ENCODE data around the gene SERPINC1.
"Not testable (repeated sequence)": the region's sequence is repeated elsewhere in the genome, so short reads cannot be mapped to it uniquely, and the experiment has no call there.

Gene SERPINC1

DNA sequence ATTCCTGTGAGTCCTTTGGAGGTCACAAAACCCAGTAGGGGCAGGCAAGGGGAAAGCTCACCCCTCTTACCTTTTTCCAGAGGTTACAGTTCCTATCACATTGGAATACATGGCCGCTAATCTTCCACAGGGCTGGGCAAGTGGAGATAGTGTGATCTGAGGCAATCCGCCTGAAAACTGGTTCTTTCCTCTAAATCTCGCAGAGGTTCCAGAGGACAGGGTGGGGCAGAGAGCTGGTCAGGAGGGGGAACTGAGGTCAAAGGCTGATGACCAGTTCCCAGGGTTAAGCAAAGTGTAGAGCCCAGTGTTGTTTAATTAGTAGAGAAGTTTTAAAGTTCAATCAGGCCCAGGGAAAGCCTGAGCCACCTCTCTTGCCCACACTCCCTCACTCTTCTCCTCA, at the start of gene SERPINC1:
Gene SERPINC1 (minus strand): TSS at position 179 of the 400 bp plus-strand sequence. CDS start 68 bp downstream, at position 111.
- DNase-seq, result no peak

DNA sequence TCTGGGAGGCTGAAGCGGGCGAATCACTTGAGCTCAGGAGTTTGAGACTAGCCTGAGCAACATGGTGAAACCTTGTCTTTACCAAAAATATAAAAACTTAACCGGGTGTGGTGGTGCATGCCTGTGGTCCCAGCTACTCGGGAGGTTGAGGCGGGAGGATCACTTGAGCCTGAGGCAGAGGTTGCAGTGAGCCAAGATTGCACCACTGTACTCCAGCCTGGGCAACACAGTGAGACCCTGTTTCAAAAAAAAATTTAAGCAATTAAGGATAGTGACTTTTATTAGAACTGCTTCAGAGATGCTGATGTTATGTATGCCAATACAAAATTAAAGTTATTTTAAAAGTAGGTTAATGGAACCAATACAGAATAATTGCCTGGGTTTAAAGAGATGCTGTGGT, 48.8 kb upstream of the SERPINC1 start:
- DNase-seq, result not testable (repeated sequence)

DNA sequence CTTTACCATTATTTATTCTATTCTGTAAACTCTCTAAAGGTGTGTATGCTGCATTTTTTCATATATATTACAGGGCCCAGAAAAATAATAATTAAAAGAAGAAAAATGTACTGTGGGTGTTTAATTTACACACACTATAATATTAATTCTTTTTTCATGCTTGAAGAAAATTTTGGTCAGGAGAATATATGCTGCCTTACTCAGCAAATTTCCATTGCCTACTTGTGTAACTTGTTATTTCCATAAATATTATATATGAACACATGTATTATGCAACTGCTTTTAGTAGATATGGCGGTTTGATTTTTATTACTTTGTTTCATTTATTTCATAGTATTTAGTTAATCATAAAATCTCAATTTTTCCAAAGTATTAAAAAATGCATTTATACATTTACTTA, 46.4 kb upstream of the SERPINC1 start:
- DNase-seq, result no peak

DNA sequence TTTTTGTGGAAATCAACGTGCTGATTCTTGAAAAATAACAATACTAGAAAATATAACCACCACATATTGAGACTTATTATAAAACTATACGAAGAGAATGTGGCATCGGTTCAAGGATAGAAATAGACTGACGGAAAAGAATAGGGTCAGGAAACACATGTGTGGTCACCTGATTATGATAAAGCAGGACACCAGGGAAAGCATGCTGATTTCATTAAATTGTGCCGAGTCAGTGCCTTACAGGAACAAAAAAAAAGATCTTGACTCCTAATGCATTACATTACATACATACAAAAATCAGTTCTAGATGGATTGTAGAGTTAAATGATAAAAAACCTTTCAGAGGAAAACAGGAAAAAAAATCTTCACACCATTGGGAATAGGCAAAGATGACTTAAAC, 43.5 kb upstream of the SERPINC1 start:
- no peak for DNase-seq

DNA sequence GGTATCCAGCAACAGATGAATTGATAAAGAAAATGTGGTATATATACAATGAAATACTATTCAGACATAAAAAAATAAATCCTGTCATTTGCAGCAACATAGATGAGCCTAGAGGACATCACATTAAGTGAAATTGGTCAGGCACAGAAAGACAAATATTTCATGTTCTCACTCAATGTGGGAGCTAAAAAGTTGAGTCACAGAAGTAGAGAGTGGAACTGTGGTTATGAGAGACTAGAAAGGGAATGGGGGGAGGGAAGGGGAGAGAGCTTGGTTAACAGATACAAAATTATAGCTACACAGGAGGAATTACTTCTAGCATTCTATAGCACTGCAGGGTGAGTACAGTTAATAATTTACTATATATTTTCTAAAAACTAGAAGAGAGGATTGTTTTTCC, 37.1 kb upstream of the SERPINC1 start:
- DNase-seq, result no peak

DNA sequence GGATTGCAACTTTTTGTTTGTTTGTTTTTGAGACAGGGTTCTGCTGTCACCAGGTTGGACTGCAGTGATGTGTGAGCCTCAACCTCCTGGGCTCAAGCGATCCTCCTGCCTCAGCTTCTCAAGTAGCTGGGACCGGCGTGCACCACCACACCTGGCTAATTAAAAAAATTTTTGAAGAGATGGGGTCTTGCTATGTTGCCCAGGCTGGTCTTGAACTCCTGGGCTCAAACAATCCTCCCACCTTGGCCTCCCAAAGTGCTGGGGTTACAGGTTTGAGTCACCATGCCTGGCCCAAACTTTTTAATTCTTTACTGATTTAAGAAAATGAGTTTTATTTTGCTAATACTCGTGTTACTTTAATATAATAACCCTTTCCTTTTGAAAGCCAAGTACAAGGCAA, 31.5 kb upstream of the SERPINC1 start:
- DNase-seq, result no peak

DNA sequence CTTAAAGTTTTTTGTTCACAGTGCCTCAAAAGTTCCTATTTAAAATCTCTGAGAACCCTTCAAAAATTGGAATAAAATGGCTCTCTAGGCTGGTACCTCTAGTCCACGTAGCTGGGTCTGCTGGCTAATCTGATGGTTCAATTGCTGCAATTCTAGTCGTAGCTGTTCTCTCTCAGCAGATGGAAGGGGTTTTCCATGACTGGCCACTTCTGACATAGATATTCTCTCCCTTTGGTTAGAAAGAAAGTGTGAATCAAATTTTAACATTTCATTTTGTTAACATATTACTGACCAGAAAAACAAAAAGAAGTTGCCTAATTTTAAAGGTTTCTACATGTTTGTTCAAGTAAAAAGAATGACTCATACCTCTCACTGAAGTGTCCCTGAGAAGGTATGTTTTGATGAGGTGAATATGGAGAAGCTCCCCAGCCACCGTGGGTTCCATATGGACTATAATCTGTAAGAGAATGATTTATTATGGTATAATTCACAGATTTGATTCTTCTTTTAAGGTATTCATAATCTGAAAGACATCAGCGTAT, 29.3 kb upstream of the SERPINC1 start:
- DNase-seq, result no peak

DNA sequence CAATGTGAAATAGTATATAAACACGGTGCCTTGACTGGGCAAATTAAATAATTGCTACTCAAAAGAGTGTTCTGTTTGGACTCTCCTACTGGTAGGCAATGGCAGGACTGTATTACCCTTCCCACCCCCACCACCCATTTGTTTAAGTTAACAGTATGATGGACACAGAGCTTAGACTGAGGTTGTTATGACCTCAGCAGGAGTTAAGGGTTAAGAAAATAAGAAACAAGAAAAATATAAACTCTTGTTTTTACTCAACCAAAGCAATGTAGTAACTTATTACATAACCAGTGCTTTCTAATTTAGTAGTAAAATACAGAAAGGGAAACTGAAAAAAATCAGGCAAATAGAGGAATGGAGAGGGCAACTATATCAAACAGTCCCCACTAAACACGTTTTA, 19.9 kb upstream of the SERPINC1 start:
- no peak for DNase-seq

DNA sequence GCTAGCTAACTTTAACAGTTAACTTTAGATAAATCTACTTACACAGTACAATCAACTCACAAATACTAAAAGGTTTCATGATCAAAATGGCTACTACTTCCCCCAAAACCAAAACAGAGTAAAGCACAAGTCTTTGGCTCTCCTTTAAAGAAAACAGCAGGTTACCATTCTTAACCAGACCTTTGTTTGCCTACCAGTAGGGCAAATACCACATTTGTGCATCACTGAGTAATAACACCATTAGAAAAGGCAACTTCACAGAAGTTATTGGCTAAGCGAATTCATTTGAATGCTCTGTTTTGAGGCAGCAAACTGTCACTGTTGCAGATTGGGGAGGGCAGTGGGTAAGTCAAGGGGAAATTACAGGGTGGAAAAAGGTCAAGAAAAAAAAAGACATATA, 17.3 kb upstream of the SERPINC1 start:
- no peak for DNase-seq

DNA sequence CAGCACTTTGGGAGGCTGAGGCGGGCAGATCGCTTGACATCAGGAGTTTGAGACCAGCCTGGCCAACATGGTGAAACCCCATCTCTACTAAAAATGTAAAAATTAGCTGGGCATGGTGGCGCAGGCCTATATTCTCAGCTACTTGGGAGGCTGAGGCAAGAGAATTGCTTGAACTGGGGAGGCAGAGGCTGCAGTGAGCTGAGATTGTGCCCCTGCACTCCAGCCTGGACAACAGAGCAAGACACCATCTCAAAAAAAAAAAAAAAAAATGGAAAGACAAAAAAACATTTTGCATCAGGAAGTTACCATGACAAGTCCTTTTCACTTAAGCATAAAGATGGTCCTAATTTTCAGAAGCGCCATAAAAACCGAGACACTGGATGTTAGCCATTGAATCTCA, 13.4 kb upstream of the SERPINC1 start:
- not testable (repeated sequence) for DNase-seq

DNA sequence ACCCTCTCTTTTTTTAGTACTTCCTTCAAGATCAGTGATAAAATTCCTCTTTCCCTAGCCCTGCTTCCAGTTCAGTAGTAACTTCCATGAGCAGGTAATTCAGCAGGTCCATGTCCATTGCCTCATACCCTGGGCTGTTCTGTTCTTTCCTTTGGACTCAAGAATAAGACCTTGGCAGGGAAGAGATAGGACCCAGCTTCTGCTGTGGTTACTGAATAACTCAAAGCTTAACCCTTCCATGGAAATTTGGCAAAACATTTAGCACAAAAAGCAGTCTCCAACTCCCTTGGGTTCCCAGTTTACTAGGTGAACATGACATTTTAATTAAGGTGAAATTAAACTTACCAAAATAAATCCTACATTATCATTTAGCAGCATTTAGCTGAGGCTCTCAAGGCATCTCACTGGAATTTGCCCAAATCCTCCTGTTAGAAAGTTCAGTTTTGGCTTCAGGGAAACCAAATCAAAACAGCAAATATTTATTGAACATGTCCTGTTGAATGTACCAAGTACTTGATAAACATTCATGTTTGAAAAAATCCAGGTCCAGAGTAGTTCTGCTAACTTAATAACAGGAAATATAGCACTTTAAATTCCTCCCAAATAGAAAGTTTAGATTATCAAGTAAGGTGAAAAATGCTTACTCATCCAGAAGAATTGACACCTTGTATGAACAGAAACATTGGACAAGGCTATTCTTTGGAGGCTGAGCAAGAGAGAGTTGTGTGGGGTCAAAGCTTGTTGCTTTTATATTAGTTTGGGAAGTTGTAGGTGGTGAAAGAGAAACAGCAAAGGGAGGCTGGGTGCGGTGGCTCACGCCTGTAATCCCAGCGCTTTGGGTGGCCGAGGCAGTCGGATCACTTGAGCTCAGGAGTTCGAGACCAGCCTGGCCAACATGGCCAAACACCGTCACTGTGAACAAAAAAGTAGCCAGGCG, 8.4 kb upstream of the SERPINC1 start:
- DNase-seq, result no peak

DNA sequence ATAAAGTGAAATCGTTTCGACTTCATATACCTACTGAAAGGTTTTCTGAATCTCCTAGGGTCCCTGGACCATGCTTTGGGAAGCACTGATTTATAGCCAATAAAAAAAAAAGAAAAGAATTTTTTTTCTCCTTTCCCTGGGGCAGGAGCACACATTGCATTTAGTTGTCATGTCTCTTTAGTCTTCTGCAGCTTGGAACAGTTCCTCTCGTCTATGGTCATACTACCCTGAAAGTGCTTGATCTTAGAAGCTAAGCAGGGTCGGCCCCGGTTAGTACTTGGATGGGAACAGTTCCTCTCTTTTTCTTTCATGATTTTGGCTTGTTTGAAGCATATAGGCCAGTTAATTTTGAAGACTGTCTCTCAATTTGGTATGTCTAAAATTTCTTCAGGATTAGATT, 3.7 kb upstream of the SERPINC1 start:
- no peak for DNase-seq

DNA sequence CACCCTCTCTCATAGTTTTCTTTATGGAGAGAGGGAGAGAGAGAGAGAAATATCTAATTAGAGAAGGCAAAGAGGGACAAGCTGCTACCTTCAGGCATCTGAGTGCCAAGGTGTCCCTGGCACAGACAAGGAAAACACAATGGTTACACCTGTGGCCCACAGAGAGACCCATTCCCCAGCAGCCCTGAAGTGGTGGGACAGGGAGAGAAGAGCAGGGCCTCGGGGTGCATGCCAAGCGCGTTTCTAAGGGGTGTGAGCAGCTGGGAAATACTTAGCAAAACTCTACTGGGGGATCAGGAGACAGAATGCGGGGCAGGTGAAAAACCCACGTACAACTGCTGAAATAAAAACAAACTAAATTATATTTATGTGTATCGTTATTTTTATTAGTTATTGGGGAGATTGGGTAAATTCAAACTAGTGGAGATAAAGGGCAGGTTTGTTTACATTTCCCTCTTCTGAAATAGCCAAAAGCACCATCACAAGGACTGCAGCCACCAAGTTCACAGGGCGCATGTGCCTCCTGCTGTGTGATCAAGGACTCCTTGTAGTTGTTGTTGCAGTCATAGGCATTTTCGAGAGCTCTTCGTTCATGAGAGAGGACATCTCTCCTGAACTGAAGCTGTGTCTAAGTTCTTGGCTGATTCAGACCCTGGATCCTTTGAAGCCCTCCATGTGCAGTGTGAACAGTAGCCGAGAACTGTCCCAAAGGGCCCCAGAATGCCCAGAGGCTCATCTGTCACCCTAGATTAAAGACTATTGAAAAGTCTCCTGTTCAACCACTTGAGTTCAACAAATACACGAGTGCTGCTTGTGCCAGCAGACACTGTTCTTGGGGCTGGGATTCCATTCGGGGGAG, 737 bp upstream of the SERPINC1 start:
- no peak for DNase-seq

DNA sequence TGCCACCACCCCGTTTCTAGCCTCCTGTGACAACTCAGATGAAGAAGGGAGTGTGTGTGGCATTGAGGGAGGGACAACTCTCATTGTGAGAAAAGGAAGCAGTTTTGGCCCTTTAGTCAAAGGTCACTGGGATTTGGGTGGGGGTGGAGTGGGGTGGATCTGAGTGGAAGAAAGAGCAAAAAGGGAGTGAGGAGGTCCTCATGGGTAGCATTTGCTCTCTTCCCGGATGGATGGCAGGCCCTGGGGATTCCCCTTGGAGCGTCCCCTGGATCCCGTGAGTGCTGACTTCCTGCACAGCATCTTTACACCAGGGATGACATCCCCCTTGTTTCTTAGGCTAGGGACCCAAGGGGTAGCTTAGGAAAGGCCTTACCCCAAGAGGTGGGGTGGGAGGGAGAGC, 460 bp downstream of the SERPINC1 start:
- no peak for DNase-seq

DNA sequence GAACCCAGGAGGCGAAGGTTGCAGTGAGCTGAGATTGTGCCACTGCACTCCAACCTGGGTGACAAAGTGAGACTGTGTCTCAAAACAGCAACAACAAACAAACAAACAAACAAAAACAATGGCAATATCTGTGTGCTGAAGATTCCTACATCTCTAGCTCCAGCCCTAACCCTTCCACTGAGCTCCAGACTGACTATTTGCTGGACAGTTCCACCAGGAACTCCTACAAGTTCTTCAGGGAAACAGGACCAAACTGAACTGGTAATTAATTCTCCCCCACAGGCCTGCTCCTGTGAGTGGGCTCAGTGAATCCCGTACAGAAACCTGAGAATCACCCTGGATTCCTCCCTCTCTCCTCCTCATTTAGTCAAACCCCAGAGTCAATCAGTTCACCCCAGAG, 1.5 kb downstream of the SERPINC1 start:
- no peak for DNase-seq

DNA sequence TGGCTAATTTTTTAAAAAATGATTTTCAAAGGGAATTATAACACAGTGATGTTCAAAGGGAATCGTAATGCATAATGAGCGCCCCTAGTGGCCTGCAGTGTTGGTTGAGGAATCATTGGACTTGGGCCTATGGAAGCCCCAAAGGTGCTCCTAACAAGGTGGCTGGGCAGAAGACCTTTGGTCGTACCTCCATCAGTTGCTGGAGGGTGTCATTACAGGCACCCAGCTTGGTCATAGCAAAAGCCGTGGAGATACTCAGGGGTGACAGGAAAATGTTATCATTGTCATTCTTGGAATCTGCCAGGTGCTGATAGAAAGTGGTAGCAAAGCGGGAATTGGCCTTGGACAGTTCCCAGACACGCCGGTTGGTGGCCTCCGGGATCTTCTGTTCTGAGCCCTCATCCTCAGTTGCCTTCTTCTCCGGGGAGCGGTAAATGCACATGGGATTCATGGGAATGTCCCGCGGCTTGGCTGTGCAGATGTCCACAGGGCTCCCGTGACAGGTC, 2.7 kb downstream of the SERPINC1 start:
- DNase-seq, result peak; percentile 42

DNA sequence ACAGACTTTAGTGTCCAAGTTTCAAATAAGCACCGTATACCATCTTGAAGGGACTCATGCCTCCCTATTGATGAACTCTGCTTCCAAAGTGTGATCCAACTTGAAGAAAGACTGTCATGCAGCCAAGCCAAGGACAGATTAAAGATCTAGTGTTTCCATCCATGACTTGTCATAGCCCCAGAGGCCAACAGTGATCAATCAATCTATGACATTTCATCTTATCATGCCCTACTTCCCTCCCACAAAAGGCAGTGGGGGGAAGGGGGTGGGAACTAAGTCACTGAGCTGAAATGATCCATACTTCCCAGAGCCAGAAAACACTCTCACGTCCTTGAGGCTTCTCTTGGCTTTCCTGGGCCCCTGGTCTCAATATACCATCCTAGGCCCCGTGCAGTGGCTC, 4.0 kb downstream of the SERPINC1 start:
- DNase-seq, result no peak

DNA sequence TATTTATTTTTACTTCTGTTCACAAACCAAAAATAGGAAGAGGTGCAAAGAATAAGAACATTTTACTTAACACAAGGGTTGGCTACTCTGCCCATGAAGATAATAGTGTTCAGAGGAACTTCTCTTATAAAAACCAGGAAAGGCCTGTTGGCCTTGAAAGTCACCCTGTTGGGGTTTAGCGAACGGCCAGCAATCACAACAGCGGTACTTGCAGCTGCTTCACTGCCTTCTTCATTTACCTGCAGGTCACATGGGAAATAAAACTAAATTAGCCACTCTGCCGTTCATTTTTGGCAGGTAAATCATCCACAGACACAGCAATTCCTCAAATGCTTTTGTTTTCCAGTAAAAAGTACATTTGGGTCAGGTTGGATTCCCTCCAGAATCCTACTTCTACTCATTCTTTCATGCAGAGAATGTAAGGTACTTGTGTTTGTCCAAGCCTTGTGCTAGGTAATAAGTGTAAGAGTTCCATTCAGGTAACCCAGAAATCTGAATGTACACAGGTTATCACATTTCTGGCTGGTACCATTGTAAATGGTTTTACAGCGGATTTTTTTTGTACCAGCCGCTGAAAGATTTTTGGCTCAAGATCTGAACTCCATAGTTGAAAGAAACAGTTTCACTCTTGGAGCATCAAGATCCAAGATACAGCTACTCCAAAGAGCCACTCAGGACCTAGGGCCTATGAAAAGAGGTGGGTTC, 13.1 kb downstream of the SERPINC1 start:
- DNase-seq, result no peak

DNA sequence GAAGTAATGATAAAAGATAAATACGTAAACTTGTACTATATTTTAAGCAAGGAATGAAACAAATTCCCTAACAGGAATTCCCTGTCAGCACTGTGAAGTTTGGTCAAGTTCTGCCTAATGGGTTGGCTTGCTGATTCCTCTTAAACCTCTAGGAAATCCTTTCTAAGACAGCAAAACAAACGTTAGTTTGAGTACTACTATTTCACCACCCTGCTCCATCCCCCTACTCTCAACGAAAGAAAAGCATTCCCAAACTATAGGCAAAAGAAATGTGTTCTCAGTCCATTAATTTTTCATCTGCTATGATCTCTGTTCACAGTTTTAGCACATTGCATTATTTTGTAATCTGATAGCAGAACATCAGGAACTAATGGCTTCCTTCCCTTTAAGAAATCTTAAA, 16.1 kb downstream of the SERPINC1 start:
- DNase-seq, result no peak

DNA sequence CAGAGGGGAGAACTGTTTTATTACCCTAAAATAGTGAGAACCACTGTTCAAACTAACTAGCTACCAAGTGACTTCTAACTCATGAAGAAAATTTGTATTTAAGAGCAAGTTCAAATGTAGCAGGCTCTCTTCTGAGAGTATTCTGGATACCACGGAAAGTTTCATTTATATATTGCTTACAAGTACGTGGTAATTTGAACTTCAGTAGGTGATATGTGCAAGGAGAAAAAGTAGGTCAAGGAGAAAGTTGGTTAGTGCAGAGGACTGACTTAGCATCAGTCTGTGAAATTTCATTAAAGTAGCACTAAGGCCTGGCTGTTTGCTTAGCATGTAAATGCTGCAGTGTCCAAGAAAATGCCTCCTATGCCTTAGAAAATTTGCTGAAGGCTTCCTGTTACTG, 16.7 kb downstream of the SERPINC1 start:
- DNase-seq, result no peak

DNA sequence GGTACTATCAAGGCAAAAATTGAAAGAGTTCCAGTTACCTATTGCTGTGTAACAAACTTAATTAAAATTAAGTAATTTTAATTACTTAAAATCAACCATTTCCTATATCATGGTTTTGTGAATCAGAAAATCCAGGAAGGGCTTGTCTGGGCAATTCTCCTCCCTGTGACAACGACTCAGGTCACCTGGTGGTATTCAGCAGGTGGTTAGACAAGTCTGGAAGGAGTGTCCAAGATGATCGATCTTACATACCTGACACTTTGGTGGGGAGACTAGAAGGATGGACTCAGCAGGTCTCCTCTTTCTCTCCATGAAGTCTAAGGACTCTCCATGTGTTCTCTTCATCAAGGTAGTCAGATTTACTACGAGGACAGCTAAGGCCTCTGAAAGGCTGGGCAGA, 22.9 kb downstream of the SERPINC1 start:
- no peak for DNase-seq

DNA sequence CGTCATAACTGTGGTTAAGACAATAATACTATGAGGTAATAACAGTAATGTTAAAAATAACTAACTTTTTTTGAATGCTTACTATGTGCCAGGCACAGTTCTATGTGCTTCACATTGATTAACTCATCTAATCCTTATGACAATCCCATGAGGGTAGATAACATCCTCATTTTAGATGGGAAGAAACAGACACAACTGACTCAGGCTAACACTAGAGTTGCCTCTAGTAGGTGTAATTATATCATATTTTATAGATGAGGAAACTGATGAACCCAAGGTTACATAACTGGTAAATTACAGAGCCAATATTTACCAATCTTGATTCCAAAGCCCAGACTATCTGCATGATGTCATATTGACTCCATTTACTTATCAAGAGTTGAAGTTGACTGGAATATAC, 23.5 kb downstream of the SERPINC1 start:
- DNase-seq, result no peak

DNA sequence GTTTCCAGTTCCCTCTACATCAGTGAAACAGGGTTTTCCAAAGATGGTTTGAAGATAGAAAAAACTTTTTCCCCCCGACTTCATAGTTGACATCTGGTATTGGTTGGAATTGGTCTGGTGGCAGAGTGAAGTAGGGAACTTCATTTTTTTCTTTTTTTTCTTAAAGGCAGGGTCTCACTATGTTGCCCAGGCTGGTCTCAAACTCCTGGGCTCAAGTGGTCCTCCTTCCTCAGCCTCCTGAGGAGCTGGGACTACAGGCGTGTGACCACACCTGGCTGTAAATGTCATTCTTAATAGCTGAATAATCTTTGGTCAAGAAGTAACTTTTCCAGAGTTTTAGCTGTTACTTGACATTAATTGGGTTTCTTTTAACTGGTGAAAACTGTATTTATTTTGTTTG, 27.2 kb downstream of the SERPINC1 start:
- DNase-seq, result no peak

Measured in CD4-positive, alpha-beta T cell treated with Interleukin-17A for 4 hours (primary cell).